ENCODE results near the gene ELMOD1.

The ELMOD1 gene

GRCh38 chr11:107608809-107609208 lies 17.9 kb downstream of the ELMOD1 start:
- Histone ChIP-seq H3K27ac (replicated peaks) (no peak overlapping the region), H3K27me3 (ENCODE audit: insufficient read depth, poor library complexity, severe bottlenecking) (peaks cover 5% of the 10 kb centered on the region)
- TF ChIP-seq REST (IDR thresholded peaks at IDR 0.05; ENCODE audit: insufficient replicate concordance, low read depth) (no peak), POLR2AphosphoS5 (IDR thresholded peaks at IDR 0.05; ENCODE audit: low read depth) (no peak), GABPA (IDR thresholded peaks at IDR 0.05; ENCODE audit: low read depth) (no peak), SPI1 (IDR thresholded peaks at IDR 0.05; ENCODE audit: borderline replicate concordance, low read depth) (no peak), CTCF (IDR thresholded peaks at IDR 0.05; ENCODE audit: insufficient read depth, low read length) (no peak)

GRCh38 chr11:107609400-107610218 lies 18.7 kb downstream of the ELMOD1 start:
- no peak for TF ChIP-seq GABPA (IDR thresholded peaks at IDR 0.05; ENCODE audit: low read depth)
- TF ChIP-seq SPI1 (IDR thresholded peaks at IDR 0.05; ENCODE audit: borderline replicate concordance, low read depth) = no peak
- no peak for TF ChIP-seq REST (IDR thresholded peaks at IDR 0.05; ENCODE audit: insufficient replicate concordance, low read depth)
- TF ChIP-seq CTCF (IDR thresholded peaks at IDR 0.05; ENCODE audit: insufficient read depth, low read length) = no peak
- TF ChIP-seq POLR2AphosphoS5 (IDR thresholded peaks at IDR 0.05; ENCODE audit: low read depth) = no peak
- DNase-seq (ENCODE audit: low read depth in 1 of 2, low spot score in 1 of 2) = no peak
- H3K4me3 ChIP-seq (replicated peaks; ENCODE audit: insufficient read depth, low read length) = no peak overlapping the region
- no peak overlapping the region for H3K27ac ChIP-seq (replicated peaks)
- H3K27me3 ChIP-seq (ENCODE audit: insufficient read depth, poor library complexity, severe bottlenecking) = peaks cover 9% of the 10 kb centered on the region

More at GRCh38 chr11:107608809-107609208, 17.9 kb downstream of the ELMOD1 start:
- no peak overlapping the region for H3K4me3 ChIP-seq (replicated peaks; ENCODE audit: insufficient read depth, low read length)
- DNase-seq (ENCODE audit: low read depth in 1 of 2, low spot score in 1 of 2) = no peak

GRCh38 chr11:107612445-107612844 lies 21.5 kb downstream of the ELMOD1 start:
- Histone ChIP-seq H3K27me3 (ENCODE audit: insufficient read depth, poor library complexity, severe bottlenecking) (peaks cover 11% of the 10 kb centered on the region), H3K4me3 (replicated peaks; ENCODE audit: insufficient read depth, low read length) (no peak overlapping the region), H3K27ac (replicated peaks) (no peak overlapping the region)
- DNase-seq (ENCODE audit: low read depth in 1 of 2, low spot score in 1 of 2) = no peak
- TF ChIP-seq REST (IDR thresholded peaks at IDR 0.05; ENCODE audit: insufficient replicate concordance, low read depth) (no peak), SPI1 (IDR thresholded peaks at IDR 0.05; ENCODE audit: borderline replicate concordance, low read depth) (no peak), CTCF (IDR thresholded peaks at IDR 0.05; ENCODE audit: insufficient read depth, low read length) (no peak), GABPA (IDR thresholded peaks at IDR 0.05; ENCODE audit: low read depth) (no peak), POLR2AphosphoS5 (IDR thresholded peaks at IDR 0.05; ENCODE audit: low read depth) (no peak)
